Mammary epithelial cell (primary cell): ENCODE measurements around the gene CDR2.

Source experiments
- EZH2 ChIP-seq: IDR thresholded peaks from 2 replicates; pipeline ENCODE4 v1.6.1; 2012; ENCODE audit warnings: low read length, inconsistent platforms, borderline replicate concordance
- TF ChIP-seq, protein P1 (sequence below), 2 donors: IDR thresholded peaks in 1 of 2; conservative IDR thresholded peaks in 1 of 2; 2 replicates each; pipeline ENCODE4 v1.5.1; 2011 to 2012; ENCODE audit warnings: inconsistent platforms in 2 of 2, low read length in 2 of 2, mild to moderate bottlenecking in 2 of 2, control low read depth in 1 of 2, low read depth in 1 of 2; ENCODE audit not compliant: insufficient read depth in 1 of 2; ENCODE audit errors: extremely low read depth in 1 of 2

GRCh38 chr16:22324787-22325597 lies 49.4 kb downstream of the CDR2 start:
- TF ChIP-seq, protein P1, sequence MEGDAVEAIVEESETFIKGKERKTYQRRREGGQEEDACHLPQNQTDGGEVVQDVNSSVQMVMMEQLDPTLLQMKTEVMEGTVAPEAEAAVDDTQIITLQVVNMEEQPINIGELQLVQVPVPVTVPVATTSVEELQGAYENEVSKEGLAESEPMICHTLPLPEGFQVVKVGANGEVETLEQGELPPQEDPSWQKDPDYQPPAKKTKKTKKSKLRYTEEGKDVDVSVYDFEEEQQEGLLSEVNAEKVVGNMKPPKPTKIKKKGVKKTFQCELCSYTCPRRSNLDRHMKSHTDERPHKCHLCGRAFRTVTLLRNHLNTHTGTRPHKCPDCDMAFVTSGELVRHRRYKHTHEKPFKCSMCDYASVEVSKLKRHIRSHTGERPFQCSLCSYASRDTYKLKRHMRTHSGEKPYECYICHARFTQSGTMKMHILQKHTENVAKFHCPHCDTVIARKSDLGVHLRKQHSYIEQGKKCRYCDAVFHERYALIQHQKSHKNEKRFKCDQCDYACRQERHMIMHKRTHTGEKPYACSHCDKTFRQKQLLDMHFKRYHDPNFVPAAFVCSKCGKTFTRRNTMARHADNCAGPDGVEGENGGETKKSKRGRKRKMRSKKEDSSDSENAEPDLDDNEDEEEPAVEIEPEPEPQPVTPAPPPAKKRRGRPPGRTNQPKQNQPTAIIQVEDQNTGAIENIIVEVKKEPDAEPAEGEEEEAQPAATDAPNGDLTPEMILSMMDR (conservative IDR thresholded peaks at IDR 0.05 in 1 of 2, IDR thresholded peaks at IDR 0.05 in 1 of 2; ENCODE audit: extremely low read depth in 1 of 2, insufficient read depth in 1 of 2, low read depth in 1 of 2, low read length in 2 of 2), result no peak
- no peak for TF ChIP-seq EZH2
